H1 (cell line): ENCODE data around the gene ELL2. TPM values are rescaled to one million over a fixed set of nuclear protein-coding genes. Genes with fewer than 3 reads are reported as not detected.

Experiments used
- CEBPB ChIP-seq: IDR thresholded peaks from 2 replicates; pipeline ENCODE4 v1.6.1; 2012; ENCODE audit warnings: low read depth, low read length
- CTBP2 ChIP-seq: IDR thresholded peaks from 2 replicates; pipeline ENCODE4 v1.7.0; 2011; ENCODE audit warnings: borderline replicate concordance, mild to moderate bottlenecking, moderate library complexity, mixed read lengths, low read length; ENCODE audit not compliant: insufficient read depth, insufficient read length
- MAX ChIP-seq: IDR thresholded peaks from 2 replicates; pipeline ENCODE4 v1.6.1; 2012; ENCODE audit warnings: inconsistent platforms
- PHF8 ChIP-seq: fragments of 200-600 bp; sonication (generic); conservative IDR thresholded peaks from 2 replicates; pipeline ENCODE4 v1.7.1; 2012; ENCODE audit warnings: low read depth, mild to moderate bottlenecking, inconsistent platforms, low read length, moderate library complexity
- RXRA ChIP-seq: IDR thresholded peaks from 2 replicates; pipeline ENCODE4 v1.6.1; 2011; ENCODE audit warnings: low read depth, mild to moderate bottlenecking, low read length, moderate library complexity; ENCODE audit not compliant: insufficient read depth
- SIX5 ChIP-seq: IDR thresholded peaks from 2 replicates; pipeline ENCODE4 v1.6.1; 2011; ENCODE audit warnings: mild to moderate bottlenecking, low read depth, low read length
- polyA plus RNA-seq, 7 experiments: library from polyadenylated mRNA; depleted of rRNA in 3 of 7; stranded (reverse) in 5 of 7; unstranded in 2 of 7; fragments of >200 nt in 5 of 7; fragments of 200-250 nt in 2 of 7; gene quantifications; 1 replicate in 5 of 7; 2 replicates in 1 of 7; 4 replicates in 1 of 7; pipeline versions ENCODE4 v1.2.1 to v1.2.3, GENCODE V29; 2011 to 2013; ENCODE audit warnings: missing spikeins in 2 of 7, mixed read lengths in 2 of 7
- total RNA-seq: library from RNA; stranded (reverse); fragmentation: NEBNext Ultra II Directional; extraction: Animal tissue kit (Norgen Biotek cat#: 25700); gene quantifications from 2 replicates; pipeline ENCODE4 v1.2.1, GENCODE V29; 2021

The ELL2 gene
- total and polyA plus RNA-seq, 2 of the 8 experiments (the other 6 are each of a cell fraction or from before 2014, with no cell fraction given), result 6.3 to 29.4 TPM

DNA sequence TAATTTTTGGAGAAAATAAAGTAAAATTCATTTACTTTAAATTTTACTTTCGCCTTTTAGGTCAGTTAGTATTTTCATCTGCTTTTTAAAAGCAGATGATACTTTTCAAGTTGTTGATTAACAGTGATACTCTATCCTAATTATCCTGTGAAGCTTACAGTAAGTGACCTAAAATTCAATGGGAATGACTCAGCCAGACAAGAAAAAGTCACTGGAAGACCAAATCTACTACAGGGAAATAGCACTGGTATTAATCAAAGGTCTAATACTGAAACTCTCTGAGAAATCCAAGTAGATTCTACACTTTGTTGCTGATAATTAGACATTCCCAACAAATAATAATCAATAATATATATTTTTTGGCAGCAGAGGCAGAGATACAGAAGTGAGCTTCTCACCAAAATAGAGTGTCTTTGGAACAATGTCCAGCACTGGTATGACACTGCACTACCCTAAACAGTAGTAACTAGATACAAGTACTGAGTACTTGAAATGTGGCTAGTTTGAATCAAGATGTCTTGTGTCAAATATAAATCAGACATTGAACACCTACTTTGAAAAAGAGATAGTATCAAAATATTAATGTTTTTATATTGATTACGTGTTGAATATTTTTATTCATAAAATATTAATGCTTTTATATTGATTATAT lies 22.8 kb upstream of the ELL2 start (continued):
- no peak for TF ChIP-seq RXRA
- TF ChIP-seq SIX5, result no peak
- TF ChIP-seq CEBPB, result no peak
- no peak for TF ChIP-seq PHF8
- no peak for TF ChIP-seq MAX
- TF ChIP-seq CTBP2, result no peak
